WTC11 (cell line): ENCODE results near the gene TPPP3. TPM values are rescaled to one million over a fixed set of nuclear protein-coding genes. Genes with fewer than 3 reads are reported as not detected.

Experiments
- ATAC-seq: fragments of 200-7000 bp; cut with Tn5 transposase; 2 replicates; pipeline ENCODE4 v1.10.0; 2021; ENCODE audit warnings: mild to moderate bottlenecking, moderate library complexity
- CTCF ChIA-PET: fragments of 300-600 bp; sonication (Branson Sonifier 250); formaldehyde crosslinking; loops from one replicate; lab custom pipeline; 2021; ENCODE audit warnings: antibody characterized with exemption; lab: Charles Lee
- POLR2A ChIA-PET: fragments of 350-600 bp; sonication (Branson Sonifier 250); formaldehyde crosslinking; loops from one replicate; lab custom pipeline; 2021; ENCODE audit warnings: antibody characterized with exemption; lab: Charles Lee
- DNase-seq: peaks from one replicate; pipeline ENCODE4 v3.0.0; 2021; ENCODE audit warnings: low spot score
- H3K27ac Mint-ChIP-seq: 2 replicates; pipeline ENCODE4 v1.8.0; 2021; ENCODE audit warnings: mixed read lengths
- H3K27me3 Mint-ChIP-seq: 2 replicates; pipeline ENCODE4 v1.8.0; 2021; ENCODE audit warnings: low read depth, mild to moderate bottlenecking, moderate library complexity, mixed read lengths
- H3K36me3 Mint-ChIP-seq: 2 replicates; pipeline ENCODE4 v1.8.0; 2021; ENCODE audit warnings: mixed read lengths
- H3K4me1 Mint-ChIP-seq: 2 replicates; pipeline ENCODE4 v1.8.0; 2022; ENCODE audit warnings: mixed read lengths
- H3K4me3 Mint-ChIP-seq: 2 replicates; pipeline ENCODE4 v1.8.0; 2021; ENCODE audit warnings: mild to moderate bottlenecking, moderate library complexity, mixed read lengths
- H3K9me3 Mint-ChIP-seq: 2 replicates; pipeline ENCODE4 v1.8.0; 2021; ENCODE audit warnings: mixed read lengths
- ATF1 ChIP-seq: sonication (generic); formaldehyde crosslinking; IDR thresholded peaks from 2 replicates; pipeline ENCODE4 v1.8.1; 2023; ENCODE audit warnings: mild to moderate bottlenecking, moderate library complexity, missing genetic modification reagents
- E2F4 ChIP-seq: sonication (generic); formaldehyde crosslinking; IDR thresholded peaks from 2 replicates; pipeline ENCODE4 v1.8.1; 2022; ENCODE audit warnings: low read depth, mild to moderate bottlenecking, moderate library complexity, missing genetic modification reagents, borderline replicate concordance
- ETV6 ChIP-seq: sonication (generic); formaldehyde crosslinking; IDR thresholded peaks from 2 replicates; pipeline ENCODE4 v1.8.1; 2022; ENCODE audit warnings: mild to moderate bottlenecking, missing genetic modification reagents
- GRHL2 ChIP-seq: fragments of 250-450 bp; sonication (Bioruptor Pico); IDR thresholded peaks from 2 replicates; pipeline ENCODE4 v1.8.0; 2022; ENCODE audit warnings: mild to moderate bottlenecking, moderate library complexity; ENCODE audit not compliant: insufficient replicate concordance, severe bottlenecking
- GTF2I ChIP-seq: fragments of 250-450 bp; sonication (Bioruptor Pico); conservative IDR thresholded peaks from 2 replicates; pipeline ENCODE4 v1.4.0; 2021; ENCODE audit warnings: mild to moderate bottlenecking
- IRF2 ChIP-seq: sonication (generic); formaldehyde crosslinking; IDR thresholded peaks from 2 replicates; pipeline ENCODE4 v1.8.0; 2022; ENCODE audit warnings: low read depth, missing genetic modification reagents, borderline replicate concordance
- KAT7 ChIP-seq: sonication (generic); formaldehyde crosslinking; IDR thresholded peaks from 2 replicates; pipeline ENCODE4 v1.8.1; 2023; ENCODE audit warnings: missing genetic modification reagents, mild to moderate bottlenecking, borderline replicate concordance
- MLX ChIP-seq: sonication (generic); formaldehyde crosslinking; IDR thresholded peaks from 2 replicates; pipeline ENCODE4 v1.8.1; 2023; ENCODE audit warnings: mild to moderate bottlenecking, missing genetic modification reagents, moderate library complexity
- OVOL2 ChIP-seq: fragments of 250-450 bp; sonication (Bioruptor Pico); IDR thresholded peaks from 2 replicates; pipeline ENCODE4 v1.9.0; 2021; ENCODE audit warnings: mild to moderate bottlenecking, borderline replicate concordance
- PRRX2 ChIP-seq: fragments of 250-450 bp; sonication (Bioruptor Pico); IDR thresholded peaks from 2 replicates; pipeline ENCODE4 v1.8.0; 2021; ENCODE audit warnings: mild to moderate bottlenecking
- SP1 ChIP-seq: sonication (generic); formaldehyde crosslinking; conservative IDR thresholded peaks from 2 replicates; pipeline ENCODE4 v1.8.1; 2022; ENCODE audit warnings: missing genetic modification reagents
- TEAD1 ChIP-seq: sonication (generic); formaldehyde crosslinking; IDR thresholded peaks from 2 replicates; pipeline ENCODE4 v1.8.0; 2022; ENCODE audit warnings: mild to moderate bottlenecking, missing genetic modification reagents
- TEAD4 ChIP-seq: sonication (generic); formaldehyde crosslinking; IDR thresholded peaks from 2 replicates; pipeline ENCODE4 v1.8.0; 2022; ENCODE audit warnings: mild to moderate bottlenecking, missing genetic modification reagents
- USF2 ChIP-seq: sonication (generic); formaldehyde crosslinking; IDR thresholded peaks from 2 replicates; pipeline ENCODE4 v1.8.1; 2023; ENCODE audit warnings: mild to moderate bottlenecking, missing genetic modification reagents, moderate library complexity
- ZNF121 ChIP-seq: sonication (generic); formaldehyde crosslinking; IDR thresholded peaks from 2 replicates; pipeline ENCODE4 v1.8.0; 2023; ENCODE audit warnings: missing genetic modification reagents
- ZNF281 ChIP-seq: sonication (generic); formaldehyde crosslinking; IDR thresholded peaks from 2 replicates; pipeline ENCODE4 v1.8.0; 2023; ENCODE audit warnings: mild to moderate bottlenecking, missing genetic modification reagents
- ZNF317 ChIP-seq: sonication (generic); formaldehyde crosslinking; IDR thresholded peaks from 2 replicates; pipeline ENCODE4 v1.8.1; 2023; ENCODE audit warnings: low read depth, mild to moderate bottlenecking, moderate library complexity, missing genetic modification reagents, borderline replicate concordance
- total RNA-seq: library from RNA; stranded (reverse); gene quantifications from 3 replicates; pipeline ENCODE4 v1.2.3, GENCODE V29; 2021

Gene TPPP3
- total RNA-seq, 1 experiment from 2014 or later = 0.74 TPM

- Mint-ChIP-seq H3K4me3 (no peak overlapping the region), H3K36me3 (no peaks in the 10 kb centered on the region)
- no peak for ATAC-seq
Measured at GRCh38 chr16:67423015-67423414, 29.7 kb upstream of the TPPP3 start.

GRCh38 chr16:67421030-67421429, 27.7 kb upstream of the TPPP3 start:
- peaks cover 61% of the 10 kb centered on the region for H3K4me1 Mint-ChIP-seq
- ATAC-seq (no peak; the same call in 1 of the 2 replicates), DNase-seq (no peak)
- H3K27me3 Mint-ChIP-seq = peaks cover 11% of the 10 kb centered on the region
- no peaks in the 10 kb centered on the region for H3K36me3 Mint-ChIP-seq
- ChIA-PET POLR2A (interaction anchor here (0.5 kb wide), 1 partner anchor 154 kb away, joined by 3 read pairs; no protein-coding TSS in a partner anchor), CTCF (interaction anchor here (0.6 to 10.4 kb wide), 16 partner anchors 7 to 249 kb away, joined by 3 to 234 read pairs (median 5); partner anchors contain the start of genes ATP6V0D1, HSD11B2, KCTD19 and LRRC36)
- TF ChIP-seq ATF1 (CRISPR knock-in tag) (no peak), ETV6 (CRISPR knock-in tag) (no peak), E2F4 (CRISPR knock-in tag) (no peak), ZNF317 (CRISPR knock-in tag) (no peak), PRRX2 (CRISPR knock-in tag) (no peak), ZNF281 (CRISPR knock-in tag) (no peak), TEAD4 (CRISPR knock-in tag) (no peak), OVOL2 (CRISPR knock-in tag) (no peak)
- peak overlapping the region; percentile 49 for H3K27ac Mint-ChIP-seq
- no peak overlapping the region for H3K4me3 Mint-ChIP-seq
- H3K9me3 Mint-ChIP-seq = peaks cover 5% of the 10 kb centered on the region

More at GRCh38 chr16:67423015-67423414, 29.7 kb upstream of the TPPP3 start:
- TF ChIP-seq TEAD1 (CRISPR knock-in tag) = no peak
- no peak for TF ChIP-seq IRF2 (CRISPR knock-in tag)
- no peak for TF ChIP-seq MLX (CRISPR knock-in tag)
- TF ChIP-seq KAT7 (CRISPR knock-in tag) = no peak
- no peak for TF ChIP-seq SP1 (CRISPR knock-in tag)
- TF ChIP-seq ZNF121 (CRISPR knock-in tag) = peak; percentile 97
- peaks cover 74% of the 10 kb centered on the region for H3K4me1 Mint-ChIP-seq
- CTCF ChIA-PET = interaction anchor here (0.8 to 10.4 kb wide), 5 partner anchors 24 to 163 kb away, joined by 3 to 234 read pairs (median 48); no protein-coding TSS in a partner anchor
- peaks cover 5% of the 10 kb centered on the region for H3K9me3 Mint-ChIP-seq
- POLR2A ChIA-PET = no interaction called here
- no peak for DNase-seq
- H3K27me3 Mint-ChIP-seq = peaks cover 6% of the 10 kb centered on the region
- peak overlapping the region; percentile 89; the same call in 1 of the 2 replicates for H3K27ac Mint-ChIP-seq

- Mint-ChIP-seq H3K27me3 (peaks cover 16% of the 10 kb centered on the region), H3K9me3 (peaks cover 5% of the 10 kb centered on the region), H3K4me1 (peaks cover 54% of the 10 kb centered on the region), H3K4me3 (no peak overlapping the region)
- no peak for ATAC-seq
- CTCF ChIA-PET = interaction anchor here (1.1 to 10.4 kb wide), 6 partner anchors 8 to 159 kb away, joined by 3 to 234 read pairs (median 12); no protein-coding TSS in a partner anchor
- no peak for DNase-seq
- POLR2A ChIA-PET = no interaction called here
- TF ChIP-seq USF2 (CRISPR knock-in tag) = no peak
- TF ChIP-seq GRHL2 (CRISPR knock-in tag) = no peak
- TF ChIP-seq GTF2I = 0 out of 2 replicates have a peak, but pooled peaks have one; percentile 43
- TF ChIP-seq, all 79 proteins: peak for 1
- no peak overlapping the region for H3K27ac Mint-ChIP-seq
- H3K36me3 Mint-ChIP-seq = no peaks in the 10 kb centered on the region
Measured at GRCh38 chr16:67419931-67420330, 26.6 kb upstream of the TPPP3 start.
